22Rv1 (cell line): ENCODE results near the gene JAKMIP1.

Experiments
- H3K27ac ChIP-seq: fragments of 450-650 bp; 2 replicates; pipeline ENCODE4 v1.5.1; 2017
- CTCF ChIP-seq: fragments of 450-650 bp; IDR thresholded peaks from 2 replicates; pipeline ENCODE4 v1.5.1; 2017; ENCODE audit warnings: mild to moderate bottlenecking
- ZFX ChIP-seq: fragments of 450-650 bp; IDR thresholded peaks from 2 replicates; pipeline ENCODE4 v1.6.1; 2017; ENCODE audit warnings: antibody characterized with exemption, borderline replicate concordance

The JAKMIP1 gene

GRCh38 chr4:6227412-6228157 lies 27.2 kb upstream of the JAKMIP1 start:
- no peak for TF ChIP-seq ZFX
- TF ChIP-seq CTCF: no peak
- H3K27ac ChIP-seq: no peak overlapping the region

GRCh38 chr4:6226506-6226905 lies 26.2 kb upstream of the JAKMIP1 start:
- no peak for TF ChIP-seq ZFX
- TF ChIP-seq CTCF: no peak
- H3K27ac ChIP-seq: no peak overlapping the region

DNA sequence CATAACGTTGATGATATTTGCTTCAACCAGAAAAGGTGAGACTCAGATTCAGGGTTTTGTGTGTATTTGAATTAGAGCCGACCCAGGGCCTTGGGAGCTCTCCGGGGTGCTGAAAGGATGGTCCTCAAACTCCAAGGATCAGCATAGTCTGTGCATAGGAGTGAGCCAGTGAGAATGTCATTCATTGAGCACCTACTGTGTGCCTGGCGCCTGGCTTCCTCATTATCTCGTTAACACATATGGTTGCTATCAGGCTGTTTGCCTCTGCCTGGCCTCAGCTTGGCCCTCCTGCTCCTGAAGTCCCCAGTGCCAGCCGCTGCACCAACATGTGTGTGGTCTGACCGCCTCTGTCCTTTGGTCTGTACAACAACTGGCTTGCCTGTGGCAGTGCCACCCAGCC lies 25.1 kb upstream of the JAKMIP1 start:
- no peak for TF ChIP-seq CTCF
- TF ChIP-seq ZFX: no peak
- H3K27ac ChIP-seq: no peak overlapping the region

DNA sequence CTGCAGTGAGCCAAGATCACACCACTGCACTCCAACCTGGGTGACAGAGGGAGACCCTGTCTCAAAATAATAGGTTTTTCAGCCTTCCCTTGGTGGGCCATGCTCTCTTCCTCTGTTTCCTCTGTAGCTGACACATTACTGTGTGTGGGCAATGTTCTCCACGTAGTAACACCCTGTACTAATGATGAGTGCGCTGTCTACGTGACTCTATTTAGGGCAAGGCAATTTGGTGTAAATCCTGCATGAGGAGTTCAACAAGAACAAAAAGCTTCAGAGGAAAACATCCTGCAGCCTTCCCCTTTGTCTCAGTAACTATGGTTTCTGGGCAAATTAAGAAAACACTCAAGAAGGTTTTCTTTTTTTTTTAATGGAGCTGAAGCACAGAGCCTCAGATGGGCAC lies 24.4 kb upstream of the JAKMIP1 start:
- TF ChIP-seq CTCF (no peak), ZFX (no peak)
- no peak overlapping the region for H3K27ac ChIP-seq

- no peak for TF ChIP-seq ZFX
- TF ChIP-seq CTCF: no peak
- no peak overlapping the region for H3K27ac ChIP-seq
Measured at GRCh38 chr4:6222761-6223292, 22.5 kb upstream of the JAKMIP1 start.

GRCh38 chr4:6221851-6222760 lies 21.8 kb upstream of the JAKMIP1 start:
- no peak overlapping the region for H3K27ac ChIP-seq
- TF ChIP-seq ZFX: no peak
- TF ChIP-seq CTCF: no peak
